NCI-H1092 treated with DMSO at 0.1 percent for 48 hours (cell line): ENCODE results near the gene PHLDA1.
"Not testable (repeated sequence)": the region's sequence is repeated elsewhere in the genome, so short reads cannot be mapped to it uniquely, and the experiment has no call there.

ENCODE experiments used
- DNase-seq: peaks from one replicate; lab custom pipeline; 2025; lab: John Stamatoyannopoulos, UW

Gene PHLDA1

GRCh38 chr12:75986001-75986746, 45.4 kb downstream of the PHLDA1 start:
- no peak for DNase-seq

GRCh38 chr12:75985566-75985965, 46.0 kb downstream of the PHLDA1 start:
- no peak for DNase-seq

DNA sequence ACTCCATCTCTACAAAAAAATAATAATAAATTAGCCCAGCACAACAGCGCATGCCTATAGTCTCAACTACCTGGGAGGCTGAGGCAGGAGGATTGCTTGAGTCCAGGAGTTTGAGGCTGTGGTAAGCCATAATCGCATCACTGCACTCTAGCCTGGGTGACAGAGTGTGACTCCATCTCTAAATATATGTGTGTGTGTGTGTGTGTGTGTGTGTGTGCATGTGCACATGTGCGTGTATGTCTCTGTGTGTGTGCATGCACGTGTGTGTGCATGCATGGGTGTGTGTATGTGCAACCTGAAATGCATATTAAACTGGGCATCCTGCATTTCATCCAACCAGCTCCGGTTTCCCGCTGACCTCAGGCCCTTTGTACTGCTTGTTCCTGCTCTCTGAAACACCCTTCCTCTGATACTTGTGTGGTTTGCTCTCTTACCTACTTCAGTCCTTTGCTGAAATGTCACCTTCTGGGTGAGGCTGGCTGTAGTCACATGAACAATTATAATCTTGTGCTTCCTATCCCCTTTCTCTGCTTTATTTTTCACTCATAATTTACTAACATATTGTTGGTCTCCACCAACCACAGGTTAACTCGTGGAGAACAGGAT, 46.9 kb downstream of the PHLDA1 start:
- DNase-seq, result no peak

DNA sequence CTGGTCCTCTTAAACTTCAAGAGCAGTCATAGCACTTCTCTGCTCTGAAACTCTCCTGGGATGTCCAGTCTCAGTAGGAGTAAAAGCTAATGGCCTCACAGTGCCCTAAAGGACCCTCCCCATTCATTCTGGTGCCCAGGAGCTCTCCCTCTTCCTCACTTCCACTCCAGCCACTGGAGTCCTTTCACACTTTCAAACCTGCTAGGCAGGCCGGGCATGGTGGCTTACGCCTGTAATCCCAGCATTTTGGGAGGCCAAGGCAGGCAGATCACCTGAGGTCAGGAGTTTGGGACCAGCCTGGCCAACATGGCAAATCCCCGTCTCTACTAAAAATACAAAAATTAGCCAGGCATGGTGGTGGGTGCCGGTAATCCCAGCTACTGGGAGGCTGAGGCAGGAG, 47.7 kb downstream of the PHLDA1 start:
- DNase-seq, result not testable (repeated sequence)

DNA sequence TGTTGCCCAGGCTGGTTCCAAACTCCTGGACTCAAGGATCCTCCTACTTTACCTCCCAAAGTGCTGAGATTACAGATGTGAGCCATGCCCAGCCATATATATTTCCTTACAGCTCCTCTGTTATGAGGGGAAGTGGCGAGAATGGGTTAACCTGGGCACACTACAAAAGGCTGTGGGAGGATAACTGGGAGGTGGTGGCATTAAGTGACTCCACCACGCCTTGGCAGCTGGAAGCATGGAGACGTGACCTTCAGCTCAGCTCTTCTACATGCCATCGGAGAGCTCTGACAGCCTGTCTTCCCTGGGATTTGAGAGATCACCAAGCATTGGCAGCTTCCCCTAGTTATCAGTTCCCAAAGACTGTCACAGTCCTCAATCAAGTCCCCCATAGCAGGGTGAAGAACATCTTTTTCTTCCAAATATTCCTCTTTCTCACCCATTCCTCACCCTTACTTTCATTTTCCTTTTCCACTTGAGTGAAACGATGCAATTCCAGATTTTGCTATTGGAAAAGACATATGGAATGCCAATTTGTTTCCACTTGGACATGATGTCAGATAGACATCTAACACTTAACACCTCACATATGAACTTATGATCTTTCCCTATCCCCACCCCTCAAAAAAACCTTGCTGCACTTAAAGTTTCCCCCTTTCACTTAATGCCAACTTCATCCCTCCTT, 48.5 kb downstream of the PHLDA1 start:
- no peak for DNase-seq

DNA sequence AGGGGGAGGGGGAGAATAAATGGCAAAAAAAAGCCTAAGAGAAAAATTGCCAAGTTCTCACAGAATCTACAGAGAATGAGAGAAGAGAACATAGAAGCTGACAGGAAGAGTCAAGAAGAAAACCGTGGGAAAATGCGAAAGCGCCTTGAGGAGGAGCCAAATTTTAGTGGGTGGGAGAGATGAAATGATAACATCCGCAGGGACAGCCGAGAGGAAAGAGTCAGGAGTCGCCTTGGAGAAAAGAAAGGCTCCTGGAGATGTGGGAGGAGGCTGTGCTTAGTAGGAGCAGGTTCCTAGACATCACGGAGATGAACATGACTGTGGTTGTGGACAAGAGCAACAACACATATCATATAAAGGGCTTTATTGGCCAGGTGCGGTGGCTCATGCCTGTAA, 49.4 kb downstream of the PHLDA1 start:
- no peak for DNase-seq

DNA sequence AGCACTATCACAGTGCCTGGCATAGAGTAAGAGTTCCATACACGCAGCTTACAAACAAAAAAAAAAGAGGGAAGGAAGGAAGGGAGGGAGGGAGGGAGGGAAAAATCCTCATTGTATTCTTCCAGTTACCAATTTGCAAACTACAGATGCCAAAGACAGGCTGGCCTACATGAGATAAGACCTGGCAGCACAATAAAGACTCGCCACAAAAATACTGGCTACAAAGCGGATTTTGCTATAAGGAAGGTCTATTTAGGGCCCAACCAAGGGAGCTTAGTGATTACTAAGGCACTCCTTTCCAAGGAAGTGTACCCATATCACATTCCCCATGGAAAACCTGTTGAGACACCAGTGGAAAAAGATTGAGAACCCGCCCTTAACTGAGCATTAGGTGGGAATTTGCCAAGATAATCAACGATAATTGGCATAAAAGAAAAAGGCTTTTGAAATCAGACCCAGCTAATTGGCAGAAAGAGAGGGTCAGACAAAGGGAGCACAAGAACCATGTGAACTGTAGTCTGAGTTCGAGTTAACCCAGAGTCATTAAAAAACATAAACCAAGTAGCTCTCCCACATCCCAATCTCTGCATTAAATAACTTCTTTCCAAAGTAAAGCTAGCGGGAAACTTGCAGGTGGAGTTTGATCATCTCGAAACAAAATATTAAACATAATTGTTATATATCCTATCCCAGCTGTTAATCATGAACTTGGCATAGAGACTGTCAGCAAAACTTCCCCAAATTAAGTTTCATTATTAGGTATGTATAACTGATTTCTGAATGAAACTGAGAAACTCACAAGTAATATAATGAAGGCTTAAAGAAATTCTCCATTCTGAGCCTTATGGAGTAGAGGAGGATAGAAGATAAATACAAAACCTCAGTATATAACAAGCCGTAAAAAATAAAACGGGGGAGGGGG, 50.1 kb downstream of the PHLDA1 start:
- DNase-seq, result no peak

GRCh38 chr12:75979181-75979580, 52.4 kb downstream of the PHLDA1 start:
- DNase-seq, result no peak

DNA sequence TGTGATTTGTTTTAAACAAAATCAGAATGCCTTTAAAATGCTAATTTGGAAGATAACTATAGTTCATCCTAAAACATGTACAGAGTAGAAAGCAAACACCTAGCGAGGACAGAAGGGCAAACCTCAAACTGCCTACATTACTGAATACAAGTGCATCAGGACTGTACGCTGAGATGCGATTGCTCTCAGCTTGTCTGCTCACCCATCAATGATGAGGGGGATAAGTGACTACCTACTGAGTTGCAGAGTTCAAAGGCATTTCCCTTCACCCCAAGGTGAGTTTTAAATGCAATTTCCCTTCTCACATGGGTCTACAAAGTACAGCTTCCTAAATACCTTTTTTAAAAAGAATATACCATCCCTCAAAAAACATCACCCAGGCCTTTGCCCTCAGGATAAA, 52.9 kb downstream of the PHLDA1 start:
- DNase-seq, result no peak

GRCh38 chr12:75977952-75978671, 53.5 kb downstream of the PHLDA1 start:
- no peak for DNase-seq

- DNase-seq, result no peak
Measured at GRCh38 chr12:75977590-75977951, 54.0 kb downstream of the PHLDA1 start.

GRCh38 chr12:75976913-75977312, 54.7 kb downstream of the PHLDA1 start:
- no peak for DNase-seq

DNA sequence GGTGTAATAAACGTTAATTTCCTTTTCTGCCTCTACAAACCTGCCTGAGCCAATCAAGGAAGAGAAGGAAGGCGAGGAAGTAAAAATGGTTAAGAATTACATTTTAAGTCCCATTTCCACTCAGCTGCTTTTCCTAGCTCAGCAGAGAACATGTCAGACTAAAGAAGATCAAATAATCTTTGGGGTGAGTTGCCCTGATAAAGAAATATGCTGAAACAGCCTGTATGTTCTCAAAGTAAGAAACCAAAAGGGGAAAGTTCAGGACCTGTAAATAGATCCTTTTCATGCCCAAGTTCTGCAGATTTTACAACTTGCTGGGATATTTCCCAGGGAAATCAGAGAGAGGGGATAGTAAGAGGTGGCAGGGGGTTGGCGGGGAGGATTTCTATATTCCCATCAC, 55.5 kb downstream of the PHLDA1 start:
- DNase-seq, result no peak

DNA sequence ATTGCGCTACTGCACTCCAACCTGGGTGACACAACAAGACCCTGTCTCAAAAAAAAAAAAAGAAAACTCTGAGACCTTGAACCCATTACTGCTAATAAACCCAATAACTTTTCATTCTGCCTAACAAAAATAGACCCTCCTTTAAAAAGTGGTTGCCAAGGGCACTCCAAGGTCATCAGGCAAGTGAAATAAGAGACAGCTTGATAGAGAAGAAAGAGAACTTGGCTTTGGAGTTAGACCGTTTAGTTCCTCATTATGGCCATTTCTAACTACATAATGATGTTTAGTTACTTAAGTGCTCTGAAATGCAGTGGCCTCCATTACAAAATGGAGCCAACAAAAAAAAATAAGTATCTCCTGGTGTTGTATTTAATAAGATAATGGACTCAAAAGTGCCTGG, 55.9 kb downstream of the PHLDA1 start:
- DNase-seq, result peak; percentile 20
